ENCODE data around the gene DPP6.

Gene DPP6

DNA sequence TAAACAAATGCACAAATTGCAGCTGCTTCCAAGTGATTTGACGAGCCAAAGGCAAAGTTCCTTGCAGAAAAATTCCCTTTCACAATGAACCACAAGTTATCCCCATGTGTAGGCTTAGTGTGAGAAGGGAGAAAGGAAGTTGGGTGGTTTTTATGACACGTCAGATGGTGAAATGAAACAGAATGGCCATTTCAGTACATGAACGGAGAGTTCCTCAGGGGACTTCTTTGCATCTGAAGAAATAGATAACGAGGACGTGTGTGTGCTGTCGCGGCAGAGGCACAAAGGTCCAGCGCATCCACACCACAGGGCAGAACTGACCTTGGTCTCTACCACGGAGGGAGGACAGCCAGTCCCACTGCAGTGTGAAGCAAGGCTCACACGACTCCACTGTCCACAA lies 814.9 kb downstream of the DPP6 start:
- in situ Hi-C loops (cut with HindIII; ENCODE audit: low sequenced_read_pairs): no loop called here

DNA sequence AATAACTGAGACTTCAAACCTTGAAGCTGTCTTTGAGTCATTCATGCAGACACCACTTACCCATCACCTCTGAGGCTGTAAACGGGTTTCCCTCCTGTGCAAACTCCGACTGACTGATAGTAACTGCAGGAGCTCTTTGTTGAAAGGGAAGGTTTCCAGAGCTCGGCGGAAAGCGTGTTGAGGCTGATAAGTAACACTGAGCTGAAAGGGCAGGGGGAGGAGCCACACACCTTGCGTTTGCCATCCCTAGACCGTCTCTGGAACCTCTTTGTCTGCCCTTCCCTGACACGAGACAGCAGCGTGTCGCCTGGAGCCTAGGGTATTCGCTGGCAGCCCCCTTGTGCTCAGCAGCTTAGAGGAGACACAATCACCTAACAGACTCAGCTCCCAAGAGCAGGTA lies 816.7 kb downstream of the DPP6 start:
- in situ Hi-C loops (cut with HindIII; ENCODE audit: low sequenced_read_pairs): no loop called here

DNA sequence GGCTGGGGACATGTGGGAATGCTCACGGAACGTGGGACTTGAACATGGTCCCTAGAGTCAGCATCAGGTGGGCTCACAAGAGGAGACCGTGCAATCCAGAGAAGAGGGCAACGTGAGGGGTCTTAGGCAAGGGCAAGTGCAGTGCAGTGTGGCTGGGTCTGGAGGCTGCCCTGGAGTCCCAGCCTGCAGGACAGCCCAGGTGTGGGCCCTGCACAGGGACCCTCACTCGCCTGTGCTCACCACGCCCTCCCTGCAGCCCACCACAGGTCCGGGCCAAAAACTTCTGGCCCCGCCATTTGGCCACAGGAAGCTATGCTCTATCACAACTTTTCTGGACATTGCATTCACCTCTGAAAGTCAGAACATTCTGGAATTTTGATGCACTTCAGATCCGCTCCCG lies 817.2 kb downstream of the DPP6 start:
- in situ Hi-C loops (cut with HindIII; ENCODE audit: low sequenced_read_pairs): no loop called here

DNA sequence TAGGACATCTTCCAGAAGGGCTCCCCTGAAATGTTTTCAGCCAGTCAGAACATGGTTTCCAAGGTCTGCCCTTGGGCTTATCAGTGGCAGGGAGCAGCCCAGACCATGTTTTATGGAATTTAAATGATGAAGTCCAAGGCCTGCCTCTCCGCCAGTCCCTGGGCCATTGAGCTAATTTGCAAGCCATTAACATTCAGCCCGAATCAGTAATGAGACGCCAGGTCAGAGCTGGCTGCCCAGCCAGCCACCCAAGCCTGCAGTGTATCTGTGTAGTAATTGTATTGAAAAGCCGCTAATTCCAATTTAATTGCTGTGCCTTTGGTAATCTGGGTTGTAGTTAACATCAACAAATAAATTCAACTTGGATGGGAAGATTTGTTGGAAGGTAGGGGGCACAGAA lies 819.3 kb downstream of the DPP6 start:
- in situ Hi-C loops (cut with HindIII; ENCODE audit: low sequenced_read_pairs): no loop called here

DNA sequence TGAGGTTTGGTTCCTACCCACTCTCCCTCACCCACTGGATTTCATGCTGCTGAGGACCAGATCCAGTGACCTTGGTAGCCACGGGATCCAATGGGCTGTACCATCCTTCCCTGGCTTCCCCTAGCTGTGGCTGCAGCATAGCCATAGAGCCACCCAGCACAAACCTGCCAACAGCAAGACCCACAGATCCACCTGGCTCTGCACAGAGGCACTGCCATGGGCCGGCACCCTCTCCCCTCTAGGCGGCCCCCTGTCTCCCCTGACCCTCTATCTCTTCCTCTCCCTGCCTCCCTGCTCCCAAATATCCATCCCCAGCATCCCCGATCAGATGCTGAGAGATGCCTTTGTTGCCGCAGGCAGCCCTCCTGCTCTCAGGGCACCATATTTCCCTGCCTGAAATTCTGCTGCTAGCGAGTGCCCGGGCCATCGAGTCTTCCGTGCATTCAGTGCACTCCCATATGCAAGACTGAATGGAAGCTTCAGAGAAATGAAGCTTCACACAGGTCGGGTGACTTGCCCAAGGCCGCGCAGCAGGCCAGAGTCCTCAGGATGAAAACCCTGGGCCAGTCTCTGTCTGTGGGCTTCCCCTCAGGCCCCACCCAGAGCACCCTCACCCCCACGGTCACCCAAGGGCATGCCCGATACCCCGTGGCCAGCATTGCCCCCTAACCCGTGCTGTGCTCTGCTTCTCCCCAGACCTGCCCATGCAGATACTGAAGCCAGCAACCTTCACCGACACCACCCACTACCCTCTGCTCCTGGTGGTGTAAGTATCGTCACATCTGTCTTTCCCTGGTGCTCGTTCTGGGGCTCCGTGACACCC lies 819.9 kb downstream of the DPP6 start:
- in situ Hi-C loops (cut with HindIII; ENCODE audit: low sequenced_read_pairs): no loop called here

DNA sequence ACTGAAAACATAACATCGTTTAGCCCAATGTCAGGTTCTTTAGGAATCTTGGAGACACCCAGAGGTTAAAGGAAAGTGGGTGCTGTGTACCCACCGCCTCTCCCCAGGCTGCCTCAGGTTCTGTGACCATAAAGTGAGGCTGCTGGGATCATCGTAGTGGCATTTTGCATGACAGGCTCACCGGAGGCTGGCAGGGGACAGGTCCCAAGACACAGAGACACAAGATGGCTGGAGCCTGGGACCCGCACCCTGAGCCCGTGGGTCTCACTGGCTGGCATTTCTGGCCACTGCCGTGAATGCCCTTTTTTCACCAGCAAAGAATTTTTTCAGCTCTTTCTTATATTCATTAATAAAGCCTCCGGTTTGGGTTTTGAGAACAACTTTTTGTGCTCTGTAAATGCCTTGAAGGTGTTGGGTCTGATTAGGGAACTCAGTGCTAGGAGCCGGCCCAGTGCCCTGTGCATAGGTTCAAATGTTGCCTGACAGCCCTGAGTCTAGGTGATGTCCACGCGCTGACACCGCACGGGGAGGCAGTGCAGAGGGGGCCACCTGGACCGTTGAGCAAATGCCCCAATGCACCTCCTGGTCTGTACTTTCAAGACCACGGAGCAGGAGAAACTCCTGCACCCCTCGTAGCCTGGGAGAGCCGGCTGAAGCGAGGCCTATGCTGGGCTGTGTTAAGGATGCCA lies 820.8 kb downstream of the DPP6 start:
- in situ Hi-C loops (cut with HindIII; ENCODE audit: low sequenced_read_pairs): no loop called here

DNA sequence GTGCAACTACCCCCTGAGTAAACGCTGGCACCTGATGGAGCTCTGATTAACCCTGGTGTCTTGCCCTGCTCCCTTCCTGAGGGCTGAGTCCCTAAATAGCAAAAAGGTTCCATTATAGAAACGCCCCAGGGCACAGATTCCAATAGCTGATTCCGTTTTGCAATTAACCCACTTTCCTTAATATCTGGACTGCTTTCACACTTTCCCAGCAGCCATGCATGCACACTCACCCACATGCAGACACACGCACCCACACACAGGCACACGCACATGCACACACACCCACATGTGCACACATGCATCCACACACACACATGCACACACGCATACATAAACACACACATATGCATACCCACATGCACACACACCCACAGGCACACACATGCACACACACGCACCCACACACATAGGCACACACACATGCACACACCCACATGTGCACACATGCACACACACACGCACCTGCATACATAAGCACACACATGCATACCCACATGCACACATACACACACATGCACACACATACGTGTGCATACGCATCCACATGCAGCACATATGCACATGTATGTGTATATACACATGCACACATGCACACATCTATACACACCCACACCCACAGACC lies 821.4 kb downstream of the DPP6 start:
- in situ Hi-C loops (cut with HindIII; ENCODE audit: low sequenced_read_pairs): no loop called here

DNA sequence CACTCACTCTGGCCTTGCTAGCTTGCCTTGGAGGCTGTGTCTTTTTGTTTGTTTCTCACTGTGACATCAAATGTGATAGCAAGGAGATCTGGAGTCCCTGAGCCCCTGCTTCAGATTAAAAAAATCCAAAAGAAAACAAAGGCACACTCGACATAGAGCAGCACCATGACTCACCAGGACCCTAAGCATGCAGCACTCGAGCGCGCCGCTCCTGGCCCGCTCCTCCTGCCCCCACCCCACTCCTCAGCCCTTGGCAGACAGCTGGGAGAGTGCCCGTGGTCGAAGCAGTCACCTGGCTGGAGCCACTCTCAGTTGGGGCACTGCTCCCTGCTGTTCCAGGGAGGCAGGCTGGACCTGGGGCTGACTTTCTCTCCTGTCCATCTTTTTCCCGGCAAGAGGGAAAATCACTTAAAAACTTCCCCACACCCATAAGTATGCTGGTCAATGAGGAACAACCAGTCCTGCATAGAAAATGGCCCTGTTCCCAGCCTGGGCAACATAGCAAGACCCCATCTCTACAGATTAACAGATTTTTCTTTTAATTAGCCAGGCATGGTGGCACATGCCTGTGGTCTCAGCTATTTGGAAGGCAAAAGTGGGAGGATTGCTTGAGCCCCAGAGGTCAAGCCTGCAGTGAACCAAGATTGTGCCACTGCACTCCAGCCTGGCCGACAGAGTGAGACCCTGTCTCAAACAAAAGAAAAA lies 822.4 kb downstream of the DPP6 start:
- in situ Hi-C loops (cut with HindIII; ENCODE audit: low sequenced_read_pairs): no loop called here

DNA sequence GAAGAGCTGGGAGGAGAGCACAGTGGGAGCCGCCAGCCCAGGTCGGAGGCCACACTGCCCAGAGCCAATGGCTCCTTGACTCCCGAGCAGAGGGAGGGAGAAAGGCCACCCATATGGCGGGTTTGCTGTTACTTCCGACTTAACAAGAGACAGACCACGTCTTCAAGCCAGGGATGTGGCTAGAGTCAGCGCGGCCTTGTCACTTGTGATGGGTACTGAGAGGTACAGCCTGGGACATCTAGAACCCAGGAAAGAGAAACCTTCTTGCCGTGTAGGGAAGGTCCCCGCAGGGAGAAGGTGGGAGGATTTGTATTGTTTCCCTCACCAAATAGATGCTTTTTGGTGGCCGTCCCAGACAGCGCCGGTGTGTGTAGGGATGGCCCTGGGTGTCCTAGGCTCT lies 823.1 kb downstream of the DPP6 start:
- in situ Hi-C loops (cut with HindIII; ENCODE audit: low sequenced_read_pairs): no loop called here

DNA sequence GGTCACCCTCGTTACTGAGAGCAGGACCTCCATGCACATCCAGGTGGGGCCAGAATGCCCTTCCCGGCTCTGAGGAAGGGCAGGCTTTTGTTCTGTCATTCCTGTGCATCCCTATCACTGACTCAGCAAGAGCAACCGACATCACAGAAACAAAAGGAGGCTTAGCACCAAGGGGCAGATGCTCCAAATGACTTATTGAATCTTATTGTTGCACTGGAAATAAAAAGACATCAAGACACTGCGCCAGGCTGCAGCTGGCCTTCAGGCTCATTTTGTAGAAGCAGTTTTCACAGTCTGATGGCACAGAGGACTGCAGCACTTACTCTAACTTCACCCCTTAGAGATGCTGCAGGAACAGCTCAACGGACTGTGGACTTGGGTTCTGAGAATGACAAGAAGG lies 824.3 kb downstream of the DPP6 start:
- in situ Hi-C loops (cut with HindIII; ENCODE audit: low sequenced_read_pairs): no loop called here

DNA sequence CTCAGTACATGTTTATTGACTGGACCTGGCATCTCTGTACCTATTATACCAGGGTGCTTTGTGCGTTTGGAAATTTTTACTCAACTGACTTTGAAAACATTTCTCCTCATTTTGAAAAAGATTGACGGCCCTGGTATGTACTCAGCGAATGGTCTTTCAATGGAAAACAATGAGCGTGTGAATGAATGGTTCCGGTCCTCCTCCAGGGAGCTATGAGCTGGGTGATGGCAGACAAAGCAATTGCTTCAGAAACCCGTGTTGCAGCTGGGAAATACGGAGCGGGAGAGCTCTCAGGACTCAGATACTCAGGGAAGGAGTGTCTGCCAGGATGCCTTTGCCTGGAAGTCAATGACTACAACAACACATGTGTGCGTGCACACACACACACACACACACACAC lies 824.8 kb downstream of the DPP6 start:
- in situ Hi-C loops (cut with HindIII; ENCODE audit: low sequenced_read_pairs): no loop called here

DNA sequence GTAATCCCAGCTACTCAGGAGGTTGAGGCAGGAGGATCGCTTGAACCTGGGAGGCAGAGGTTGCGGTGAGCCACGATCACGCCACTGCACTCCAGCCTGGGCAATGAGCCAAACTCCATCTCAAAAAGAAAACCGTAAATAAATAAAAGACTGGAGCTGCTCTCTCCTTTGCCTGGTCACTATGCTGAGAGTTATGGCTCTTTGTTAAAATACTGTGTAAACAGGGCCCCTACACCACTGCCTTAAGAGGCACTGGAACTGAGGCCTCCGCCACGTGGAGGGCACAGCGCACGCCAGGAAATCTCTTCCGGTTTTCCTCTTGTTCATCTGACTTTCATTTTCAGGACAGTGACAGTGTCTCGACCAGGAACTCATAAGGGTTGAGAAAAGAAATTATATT lies 827.4 kb downstream of the DPP6 start:
- in situ Hi-C loops (cut with HindIII; ENCODE audit: low sequenced_read_pairs): no loop called here

DNA sequence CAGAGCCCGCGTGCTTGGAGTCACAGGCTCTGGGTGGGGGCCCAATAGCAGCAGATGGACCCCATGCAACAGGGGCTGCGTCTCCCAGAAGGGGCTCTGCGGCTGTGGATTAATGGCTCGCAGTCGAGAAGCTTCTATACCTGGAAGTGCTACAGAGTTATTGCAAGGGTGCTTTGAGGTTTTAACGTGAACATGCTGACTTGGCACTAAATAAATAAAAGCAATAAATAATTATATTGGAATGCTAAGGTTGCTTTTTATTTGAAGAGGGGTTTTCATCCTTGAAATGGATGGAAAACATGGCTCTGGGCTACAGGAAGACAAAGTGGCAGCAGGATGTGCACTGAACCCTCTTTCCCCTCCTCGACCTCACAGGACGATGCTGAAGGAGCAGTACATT lies 828.3 kb downstream of the DPP6 start:
- in situ Hi-C loops (cut with HindIII; ENCODE audit: low sequenced_read_pairs): no loop called here

DNA sequence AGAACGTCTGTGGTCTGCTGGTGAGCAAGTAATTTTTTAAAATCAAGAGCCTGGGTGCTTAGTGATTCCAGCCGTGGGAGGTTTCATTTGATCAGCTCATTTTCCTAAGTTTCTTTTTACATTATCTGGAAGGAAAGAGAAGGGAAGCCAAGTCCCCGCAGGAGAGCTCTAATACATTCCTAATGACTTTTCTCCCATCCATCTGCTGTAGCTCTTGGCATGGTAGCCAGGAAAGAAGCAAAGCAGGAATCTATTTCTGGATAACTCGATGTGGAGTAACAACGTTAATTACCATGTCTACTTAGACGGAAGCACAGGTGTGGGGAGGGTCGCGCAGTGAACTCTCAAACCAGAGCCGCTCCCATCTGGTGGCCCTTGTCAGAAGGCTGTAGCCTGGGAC lies 828.8 kb downstream of the DPP6 start:
- in situ Hi-C loops (cut with HindIII; ENCODE audit: low sequenced_read_pairs): no loop called here

DNA sequence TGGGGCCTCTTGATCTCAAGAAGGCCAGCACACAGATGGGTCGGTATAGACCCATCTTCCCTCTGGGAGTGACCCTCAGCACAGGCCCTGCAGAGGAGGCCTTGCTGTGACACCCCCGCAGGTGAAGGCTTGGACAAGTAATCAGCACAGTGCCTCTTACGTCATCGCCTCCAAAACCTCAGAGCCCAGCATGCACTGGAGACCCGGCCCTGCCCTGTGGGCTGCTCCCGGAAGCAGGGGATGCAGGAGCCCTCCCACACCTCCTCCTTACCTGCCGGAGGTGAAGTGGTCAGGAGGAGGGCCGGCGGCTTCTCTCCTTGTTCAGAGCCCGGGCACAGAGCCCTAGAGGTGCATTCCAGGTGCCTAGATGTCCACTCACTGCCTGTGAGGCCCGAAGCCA lies 829.3 kb downstream of the DPP6 start:
- in situ Hi-C loops (cut with HindIII; ENCODE audit: low sequenced_read_pairs): no loop called here

DNA sequence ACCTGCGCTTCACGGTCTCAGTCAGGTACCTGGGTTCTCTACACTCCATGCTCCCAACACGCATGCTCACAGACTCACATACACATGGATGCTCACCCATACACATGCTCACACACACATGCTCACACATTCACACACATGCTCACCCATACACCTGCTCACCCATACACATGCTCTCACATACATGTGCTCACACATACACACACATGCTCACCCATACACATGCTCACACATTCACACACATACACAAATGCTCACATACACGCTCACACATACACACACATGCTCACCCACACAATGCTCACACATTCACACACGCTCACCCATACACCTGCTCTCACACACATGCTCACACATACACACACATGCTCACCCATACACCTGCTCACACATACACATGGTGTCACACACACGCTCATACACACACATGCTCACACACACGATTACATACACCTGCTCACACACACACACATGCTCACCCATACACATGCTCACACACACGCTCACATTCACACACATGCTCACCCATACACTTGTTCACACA lies 830.8 kb downstream of the DPP6 start:
- in situ Hi-C loops (cut with HindIII; ENCODE audit: low sequenced_read_pairs): no loop called here

DNA sequence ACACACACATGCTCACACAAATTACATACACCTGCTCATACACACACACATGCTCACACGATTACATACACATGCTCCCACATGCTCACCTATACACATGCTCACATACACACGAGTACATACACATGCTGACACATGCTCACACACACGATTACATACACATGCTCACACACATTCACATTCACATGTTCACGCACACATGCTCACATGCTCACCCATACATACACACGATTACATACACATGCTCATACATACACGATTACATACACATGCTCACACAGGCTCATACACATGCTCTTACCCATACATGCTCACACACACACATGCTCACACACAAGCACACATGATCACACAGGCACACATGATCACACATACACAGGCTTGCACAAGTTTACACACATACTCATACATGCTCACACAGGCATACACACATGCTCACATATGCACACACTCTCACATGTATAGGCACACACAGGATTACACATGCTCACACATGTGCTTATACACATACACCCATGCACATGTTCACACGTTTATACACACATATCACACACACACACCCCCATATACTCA lies 832.2 kb downstream of the DPP6 start:
- in situ Hi-C loops (cut with HindIII; ENCODE audit: low sequenced_read_pairs): no loop called here

DNA sequence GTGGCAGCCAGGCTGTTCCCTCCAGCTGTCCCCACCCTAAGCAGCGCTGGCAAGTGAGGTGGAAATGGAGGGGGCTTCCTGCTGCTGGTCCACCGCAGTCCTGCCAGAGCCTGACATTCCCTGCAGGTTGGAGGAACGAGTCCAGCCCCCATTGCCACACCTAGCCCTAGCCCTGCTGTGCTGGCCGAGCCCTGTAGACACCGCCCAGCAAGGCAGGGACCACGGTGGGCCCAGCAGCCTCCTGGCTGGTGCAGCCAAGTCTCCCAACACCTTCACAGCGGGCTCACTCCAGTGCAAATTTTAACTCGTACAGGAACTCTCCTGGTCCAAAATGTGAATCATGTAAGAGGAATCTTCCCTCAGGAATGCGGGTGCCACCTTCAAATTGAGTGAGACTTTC lies 834.4 kb downstream of the DPP6 start:
- in situ Hi-C loops (cut with HindIII; ENCODE audit: low sequenced_read_pairs): no loop called here

DNA sequence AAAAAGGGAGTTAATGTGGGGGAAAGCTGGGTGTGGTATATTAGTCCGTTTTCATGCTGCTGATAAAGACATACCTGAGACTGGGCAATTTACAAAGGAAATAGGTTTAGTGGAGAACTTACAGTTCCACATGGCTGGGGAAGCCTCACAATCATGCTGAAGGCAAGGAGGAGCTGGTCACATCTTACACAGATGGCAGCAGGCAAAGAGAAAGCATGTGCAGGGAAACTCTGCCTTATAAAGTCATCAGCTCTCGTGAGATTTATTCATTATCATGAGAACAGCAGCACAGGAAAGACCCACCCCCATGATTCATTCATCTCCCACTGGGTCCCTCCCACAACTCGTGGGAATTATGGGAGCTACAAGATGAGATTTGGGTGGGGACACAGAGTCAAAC lies 836.5 kb downstream of the DPP6 start:
- in situ Hi-C loops (cut with HindIII; ENCODE audit: low sequenced_read_pairs): no loop called here

DNA sequence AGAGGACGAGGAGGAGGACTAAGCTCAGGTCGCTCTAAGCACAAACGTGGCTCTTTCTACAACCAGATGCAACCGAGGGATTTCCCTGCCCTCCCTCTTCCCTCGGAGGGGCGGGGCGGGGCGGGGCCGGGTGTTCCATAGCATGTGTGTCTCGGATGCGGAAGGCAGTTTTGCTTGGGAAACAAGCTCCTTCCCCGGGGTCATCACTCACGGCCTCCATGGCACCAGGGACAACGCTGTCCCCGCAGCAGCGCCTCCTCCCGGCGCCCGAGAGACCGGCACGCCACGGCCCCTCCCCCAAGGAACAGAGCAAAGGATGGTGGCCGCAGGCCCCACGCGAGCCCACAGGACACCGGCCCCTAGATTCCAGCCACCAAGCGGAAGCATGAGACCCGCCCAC lies 840.3 kb downstream of the DPP6 start:
- in situ Hi-C loops (cut with HindIII; ENCODE audit: low sequenced_read_pairs): no loop called here

DNA sequence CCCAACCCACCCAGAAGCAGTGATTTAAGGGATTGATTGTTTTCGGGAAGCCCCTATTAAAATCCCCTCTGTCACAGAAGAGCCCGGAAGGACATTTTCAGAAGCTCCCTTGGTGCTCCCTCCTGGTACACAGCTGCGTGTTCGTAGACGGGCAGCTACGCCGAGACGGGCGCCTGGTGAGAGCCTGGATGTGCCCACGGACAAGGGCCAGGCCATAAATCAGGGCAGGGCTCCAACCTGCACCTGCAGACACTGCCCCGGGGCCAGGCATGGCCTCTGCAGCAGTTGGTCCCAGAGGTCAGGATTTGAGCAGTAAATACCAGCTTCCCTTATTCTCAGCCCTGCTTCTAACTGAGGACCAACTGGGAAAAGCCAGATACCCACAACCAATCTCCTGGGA lies 843.9 kb downstream of the DPP6 start:
- in situ Hi-C loops (cut with HindIII; ENCODE audit: low sequenced_read_pairs): no loop called here

Data from DLD1 (cell line).